Fibroblast of mammary gland (primary cell): ENCODE results near the gene LHX4.

Source experiments
- DNase-seq: peaks from one replicate; pipeline ENCODE4 v3.0.0-alpha.2; 2010; ENCODE audit warnings: low read depth
- H3K4me3 ChIP-seq: 2 replicates; pipeline ENCODE4 v1.5.1; 2011; ENCODE audit warnings: low read depth, mild to moderate bottlenecking, low read length, moderate library complexity; ENCODE audit not compliant: control insufficient read depth
- TF ChIP-seq, protein P1 (sequence below): conservative IDR thresholded peaks from 2 replicates; pipeline ENCODE4 v1.5.1; 2011; ENCODE audit warnings: low read depth, low read length, inconsistent platforms; ENCODE audit not compliant: control insufficient read depth, insufficient read depth

Gene LHX4

DNA sequence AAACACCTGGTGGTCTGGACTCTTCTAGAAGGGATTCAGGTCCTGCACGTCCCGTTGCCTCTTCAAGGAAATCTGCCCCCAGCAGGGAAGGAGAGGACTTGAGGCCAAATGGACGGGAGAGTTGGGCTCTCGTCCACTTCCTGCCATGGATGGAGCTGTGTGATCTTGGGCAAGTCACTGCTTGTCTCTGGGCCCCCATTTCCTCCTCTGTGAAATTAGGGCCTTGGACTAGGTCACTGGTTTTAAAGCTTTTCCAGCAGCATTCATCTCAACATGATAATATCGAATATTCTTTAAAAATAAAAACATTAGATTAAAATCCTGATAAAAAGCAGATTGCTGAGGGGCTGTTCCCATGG, 26.9 kb downstream of the LHX4 start:
- TF ChIP-seq, protein P1, sequence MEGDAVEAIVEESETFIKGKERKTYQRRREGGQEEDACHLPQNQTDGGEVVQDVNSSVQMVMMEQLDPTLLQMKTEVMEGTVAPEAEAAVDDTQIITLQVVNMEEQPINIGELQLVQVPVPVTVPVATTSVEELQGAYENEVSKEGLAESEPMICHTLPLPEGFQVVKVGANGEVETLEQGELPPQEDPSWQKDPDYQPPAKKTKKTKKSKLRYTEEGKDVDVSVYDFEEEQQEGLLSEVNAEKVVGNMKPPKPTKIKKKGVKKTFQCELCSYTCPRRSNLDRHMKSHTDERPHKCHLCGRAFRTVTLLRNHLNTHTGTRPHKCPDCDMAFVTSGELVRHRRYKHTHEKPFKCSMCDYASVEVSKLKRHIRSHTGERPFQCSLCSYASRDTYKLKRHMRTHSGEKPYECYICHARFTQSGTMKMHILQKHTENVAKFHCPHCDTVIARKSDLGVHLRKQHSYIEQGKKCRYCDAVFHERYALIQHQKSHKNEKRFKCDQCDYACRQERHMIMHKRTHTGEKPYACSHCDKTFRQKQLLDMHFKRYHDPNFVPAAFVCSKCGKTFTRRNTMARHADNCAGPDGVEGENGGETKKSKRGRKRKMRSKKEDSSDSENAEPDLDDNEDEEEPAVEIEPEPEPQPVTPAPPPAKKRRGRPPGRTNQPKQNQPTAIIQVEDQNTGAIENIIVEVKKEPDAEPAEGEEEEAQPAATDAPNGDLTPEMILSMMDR, result no peak
- no peak for DNase-seq
- H3K4me3 ChIP-seq, result no peak overlapping the region

DNA sequence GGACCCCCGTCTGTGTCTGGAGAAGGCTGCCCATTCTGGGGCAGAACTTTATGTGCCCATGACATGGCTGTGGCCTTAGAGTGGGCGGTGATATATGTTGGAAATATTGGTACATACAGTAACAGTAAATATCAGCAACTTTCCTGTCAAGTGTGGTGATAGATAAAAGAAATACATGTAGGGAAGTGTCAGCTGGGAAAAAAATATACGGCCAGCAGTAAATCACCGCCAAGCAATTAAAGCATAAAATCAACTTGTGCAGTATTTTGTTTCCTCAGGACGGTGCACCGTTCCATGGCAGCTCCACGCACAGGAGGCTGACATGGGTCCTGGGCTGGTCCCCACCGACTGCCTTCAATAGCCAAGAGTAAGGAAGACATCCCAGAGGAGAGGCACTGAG, 27.4 kb downstream of the LHX4 start:
- no peak overlapping the region for H3K4me3 ChIP-seq
- TF ChIP-seq, protein P1, result no peak
- no peak for DNase-seq

DNA sequence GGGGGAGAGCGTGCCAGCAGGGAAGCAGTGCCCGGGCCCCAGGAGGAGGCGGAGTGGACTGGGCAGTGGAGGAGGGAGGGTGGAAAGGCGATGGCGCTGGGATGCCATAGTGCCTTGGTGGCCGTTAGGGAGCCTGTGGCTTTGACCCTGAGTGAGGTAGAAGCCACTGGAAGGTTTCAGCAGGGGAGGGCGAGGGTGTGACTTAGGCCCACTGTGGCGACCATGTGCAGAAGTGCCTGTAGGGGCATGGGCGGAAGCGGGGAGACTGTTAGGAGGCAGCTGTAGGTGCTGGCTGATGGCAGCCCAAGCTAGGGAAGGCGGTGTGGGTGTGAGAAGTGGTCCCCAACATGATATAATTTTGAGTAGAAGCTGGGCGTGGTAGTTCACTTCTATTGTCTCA, 28.2 kb downstream of the LHX4 start:
- TF ChIP-seq, protein P1, result no peak
- DNase-seq, result no peak
- H3K4me3 ChIP-seq, result no peak overlapping the region

DNA sequence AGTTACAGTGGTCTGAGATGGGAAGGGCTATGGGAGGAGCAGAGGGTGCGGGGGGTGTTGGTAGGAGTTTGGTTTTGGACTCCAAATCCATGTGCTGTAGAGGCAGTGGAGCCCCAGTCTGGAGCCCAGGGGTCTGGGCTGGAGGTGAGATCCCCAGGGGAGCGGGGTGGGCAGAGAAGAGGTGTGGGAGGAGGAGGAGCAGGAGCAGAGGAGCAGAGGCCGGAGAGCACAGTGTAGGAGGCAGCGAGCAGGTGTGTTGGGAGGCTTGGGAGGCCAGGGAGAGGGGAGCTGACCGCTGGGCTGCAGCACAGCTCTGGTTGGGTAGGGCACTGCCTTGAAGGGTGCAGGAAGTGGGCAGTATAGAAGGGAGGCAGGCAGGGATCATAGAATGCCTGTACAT, 28.9 kb downstream of the LHX4 start:
- no peak for DNase-seq
- TF ChIP-seq, protein P1, result no peak
- H3K4me3 ChIP-seq, result no peak overlapping the region

DNA sequence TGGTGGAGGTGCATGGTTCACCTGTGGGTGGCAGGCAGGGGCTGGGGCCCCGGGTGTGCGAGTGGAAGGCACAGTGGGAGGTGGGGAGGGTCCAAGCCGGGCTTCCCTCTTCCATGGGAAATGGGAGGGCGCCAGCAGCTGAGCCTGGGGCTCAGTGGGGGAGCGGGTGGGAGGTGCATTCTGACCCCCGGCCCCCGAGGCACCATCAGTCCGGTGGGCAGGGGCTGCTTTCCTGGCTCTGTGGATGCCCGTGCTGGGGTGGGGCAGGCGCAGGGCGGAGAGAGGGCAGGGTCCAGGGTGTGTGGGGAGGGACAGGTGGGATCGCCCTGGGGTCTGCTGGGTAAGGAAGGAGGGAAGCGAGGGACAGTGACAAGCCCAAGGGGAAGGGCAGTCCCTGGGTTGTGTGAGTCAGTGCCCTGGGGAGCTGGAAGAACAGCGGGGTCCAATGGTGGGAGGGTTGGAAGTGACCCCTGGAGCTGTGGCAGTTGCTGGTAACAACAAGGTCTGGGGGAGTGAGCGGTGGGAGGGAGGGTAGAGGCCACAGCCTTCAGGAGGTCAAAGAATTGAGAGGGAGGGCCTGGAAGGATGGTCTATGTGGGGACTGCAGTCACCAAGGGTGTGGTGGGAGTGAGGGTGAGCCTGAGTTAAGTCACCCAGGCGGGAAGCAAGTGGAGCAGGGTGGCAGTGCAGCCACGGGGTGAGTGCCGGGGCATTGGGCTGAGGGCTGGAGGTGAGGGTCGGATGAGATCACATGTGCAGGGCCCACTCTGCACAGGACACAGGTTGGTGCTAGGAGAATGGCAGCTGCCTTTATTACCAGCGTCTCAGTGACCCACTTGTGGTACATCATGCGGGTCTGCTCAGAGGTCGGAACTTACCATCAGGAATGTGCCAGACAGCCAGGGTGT, 29.6 kb downstream of the LHX4 start:
- TF ChIP-seq, protein P1, result no peak
- no peak overlapping the region for H3K4me3 ChIP-seq
- no peak for DNase-seq

DNA sequence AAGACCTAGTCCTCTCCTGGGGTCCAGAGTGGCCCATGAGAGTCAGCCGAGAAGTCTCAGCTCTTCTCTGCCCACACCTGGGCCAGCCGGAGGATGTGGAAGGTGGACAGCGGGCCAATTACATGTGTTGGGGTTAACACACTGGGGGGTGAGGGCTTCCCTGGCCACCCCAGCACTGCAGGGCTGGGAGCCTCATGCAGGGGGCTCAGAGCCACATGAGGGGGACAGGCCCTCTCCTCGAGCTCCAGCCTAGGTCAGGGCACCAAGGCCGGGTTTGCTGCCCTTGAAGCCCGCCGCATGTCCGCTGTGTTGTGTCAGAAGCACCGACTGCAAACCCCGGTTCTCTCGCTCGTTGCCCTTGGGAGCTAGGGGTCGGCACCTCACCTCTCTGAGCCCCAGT, 30.5 kb downstream of the LHX4 start:
- H3K4me3 ChIP-seq, result no peak overlapping the region
- TF ChIP-seq, protein P1, result no peak
- no peak for DNase-seq
